Renal pelvis (tissue), 12 donors: ENCODE measurements around the gene CTCFL. TPM values are rescaled to one million over a fixed set of nuclear protein-coding genes. Genes with fewer than 3 reads are reported as not detected.

Experiments
- DNase-seq: peaks from one replicate; pipeline ENCODE4 v3.0.0-alpha.2; 2013
- long read RNA-seq, 16 experiments: transcript quantifications; one replicate each; lab custom pipeline, GENCODE V29; 2026
- polyA plus RNA-seq, 3 donors: library from polyadenylated mRNA; unstranded; fragments of 120-200 nt; gene quantifications; one replicate each; pipeline ENCODE4 v1.2.1, GENCODE V29; 2013; ENCODE audit not compliant: insufficient read length in 3 of 3

The CTCFL gene
- polyA plus RNA-seq, result 1 to 10 TPM; 1.2 to 2.5 (median 2.2) TPM
- long read RNA-seq, donor 1, partial matches to known transcripts, result 0 of 1 reads
- long read RNA-seq, donor 1, other reads (novel, unspliced or antisense), result 0 of 1 reads
- long read RNA-seq, donor 2, result 0 reads
- long read RNA-seq, donor 3, result 0 reads
- long read RNA-seq, donor 4, result 0 reads
- long read RNA-seq, donor 5, result 0 reads
- long read RNA-seq, donor 6, result 0 reads
- long read RNA-seq, donor 7, full-length matches to known transcripts, result 1 of 1 reads
- long read RNA-seq, donor 7, partial matches to known transcripts, result 0 of 1 reads
- long read RNA-seq, donor 7, other reads (novel, unspliced or antisense), result 0 of 1 reads
- long read RNA-seq, donor 8, result 0 reads
- long read RNA-seq, donor 9, result 0 reads
- long read RNA-seq, donor 10, result 0 reads
- long read RNA-seq, donor 11, result 0 reads
- long read RNA-seq, donor 12, result 0 reads
- long read RNA-seq, donor 13, result 0 reads
- long read RNA-seq, donor 14, result 0 reads
- long read RNA-seq, donor 15, result 0 reads
- long read RNA-seq, donor 16, result 0 reads

GRCh38 chr20:57524511-57525176 lies at the start of gene CTCFL:
Gene CTCFL, minus strand, starts transcription at chr20:57525140. Its CDS starts 935 bp downstream, at chr20:57524205.
- DNase-seq, result no peak

GRCh38 chr20:57573894-57574293 lies 49.0 kb upstream of the CTCFL start:
- DNase-seq, result no peak

- DNase-seq, result no peak
Measured at GRCh38 chr20:57573242-57573641, 48.3 kb upstream of the CTCFL start.

GRCh38 chr20:57571782-57572416 lies 47.0 kb upstream of the CTCFL start:
- no peak for DNase-seq

- no peak for DNase-seq
Measured at GRCh38 chr20:57570920-57571319, 46.0 kb upstream of the CTCFL start.

- DNase-seq, result no peak
Measured at GRCh38 chr20:57570145-57570850, 45.4 kb upstream of the CTCFL start.

- no peak for DNase-seq
Measured at GRCh38 chr20:57568960-57569359, 44.0 kb upstream of the CTCFL start.

GRCh38 chr20:57568088-57568896 lies 43.4 kb upstream of the CTCFL start:
- DNase-seq, result no peak

- no peak for DNase-seq
Measured at GRCh38 chr20:57567471-57568079, 42.6 kb upstream of the CTCFL start.

- DNase-seq, result no peak
Measured at GRCh38 chr20:57566803-57567459, 42.0 kb upstream of the CTCFL start.

GRCh38 chr20:57566399-57566798 lies 41.5 kb upstream of the CTCFL start:
- no peak for DNase-seq

GRCh38 chr20:57564951-57565642 lies 40.2 kb upstream of the CTCFL start:
- no peak for DNase-seq

GRCh38 chr20:57564180-57564802 lies 39.4 kb upstream of the CTCFL start:
- no peak for DNase-seq

GRCh38 chr20:57563522-57563921 lies 38.6 kb upstream of the CTCFL start:
- no peak for DNase-seq

GRCh38 chr20:57562541-57563465 lies 37.9 kb upstream of the CTCFL start:
- DNase-seq, result no peak

GRCh38 chr20:57561356-57562279 lies 36.7 kb upstream of the CTCFL start:
- DNase-seq, result no peak
